HepG2 (cell line): ENCODE results near the gene SRCIN1. TPM values are rescaled to one million over a fixed set of nuclear protein-coding genes. Genes with fewer than 3 reads are reported as not detected.

Source experiments
- ATAC-seq: fragments of 200-7000 bp; cut with Tn5 transposase; 3 replicates; pipeline ENCODE4 v1.9.1; 2020; ENCODE audit warnings: mild to moderate bottlenecking, moderate library complexity
- BruUV-seq: library from RNA; stranded (reverse); fragments of 400-500 nt; replicated peaks from 2 replicates; lab custom pipeline; 2021; lab: Mats Ljungman, UMichigan
- CTCF ChIA-PET: fragments of 300-600 bp; formaldehyde crosslinking; extraction: SDS; loops from one replicate; lab custom pipeline; 2021; ENCODE audit warnings: low total read pairs, inconsistent platforms, low intra/inter-chr PET ratio; lab: Yijun Ruan, JAX
- POLR2A ChIA-PET: fragments of 350-600 bp; sonication (Branson Sonifier 250); formaldehyde crosslinking; loops from one replicate; lab custom pipeline; 2020; ENCODE audit warnings: antibody characterized with exemption, inconsistent platforms; lab: Yijun Ruan, JAX
- DNase-seq: peaks from one replicate; pipeline ENCODE4 v3.0.0-alpha.2; 2015; ENCODE audit warnings: low spot score
- FAIRE-seq: peaks from 3 replicates; lab custom pipeline; 2011; peaks lifted over from hg19 to GRCh38; lab: Jason Lieb, UNC
- H2AFZ ChIP-seq: one replicate; pipeline ENCODE4 v1.6.1; 2011; ENCODE audit warnings: low read length, inconsistent platforms
- H3K27ac ChIP-seq: fragments of 300-600 bp; 3 replicates; pipeline ENCODE4 v1.8.0; 2011; ENCODE audit warnings: mixed run types, mild to moderate bottlenecking, mixed read lengths, low read length, inconsistent platforms; ENCODE audit not compliant: insufficient read depth; ENCODE audit errors: extremely low read length
- H3K27me3 ChIP-seq, 2 experiments: fragments of 200-600 bp in 1 of 2; 2 replicates in 1 of 2; 3 replicates in 1 of 2; pipeline versions ENCODE4 v1.6.0 to v1.8.0; 2011; ENCODE audit warnings: low read length in 2 of 2, mild to moderate bottlenecking in 2 of 2, moderate library complexity in 2 of 2, inconsistent platforms in 1 of 2; ENCODE audit not compliant: insufficient read depth in 2 of 2, control insufficient read depth in 1 of 2
- H3K36me3 ChIP-seq, 2 experiments: fragments of 200-600 bp in 1 of 2; replicated peaks in 1 of 2; 2 replicates in 1 of 2; 3 replicates in 1 of 2; pipeline versions ENCODE4 v1.5.1 to v1.8.0; 2011; ENCODE audit warnings: low read length in 2 of 2, inconsistent platforms in 1 of 2; ENCODE audit not compliant: insufficient read depth in 2 of 2, control insufficient read depth in 1 of 2
- H3K4me1 ChIP-seq: 2 replicates; pipeline ENCODE4 v1.5.1; 2012; ENCODE audit warnings: low read length, inconsistent platforms; ENCODE audit not compliant: insufficient read depth
- H3K4me2 ChIP-seq: 2 replicates; pipeline ENCODE4 v1.6.0; 2011; ENCODE audit warnings: low read depth, low read length, inconsistent platforms
- H3K4me3 ChIP-seq, 3 experiments: fragments of 200-600 bp in 1 of 3; sonication (generic), shearing (Covaris generic) in 1 of 3; replicated peaks in 1 of 3; 2 replicates each; pipeline ENCODE4 v1.5.1; 2011 to 2016; ENCODE audit warnings: low read length in 3 of 3, inconsistent platforms in 2 of 3, low read depth in 2 of 3, mild to moderate bottlenecking in 2 of 3, control low read depth in 1 of 3, mixed read lengths in 1 of 3; ENCODE audit not compliant: insufficient read depth in 1 of 3
- H3K79me2 ChIP-seq: one replicate; pipeline ENCODE4 v1.6.1; 2011; ENCODE audit warnings: low read length, inconsistent platforms; ENCODE audit not compliant: insufficient read depth
- H3K9ac ChIP-seq: 2 replicates; pipeline ENCODE4 v1.6.0; 2011; ENCODE audit warnings: mild to moderate bottlenecking, low read depth, low read length, inconsistent platforms; ENCODE audit not compliant: insufficient read depth
- H3K9me3 ChIP-seq: 2 replicates; pipeline ENCODE4 v1.5.1; 2012; ENCODE audit warnings: mild to moderate bottlenecking, low read length
- H4K20me1 ChIP-seq: 2 replicates; pipeline ENCODE4 v1.6.0; 2011; ENCODE audit warnings: inconsistent platforms, mild to moderate bottlenecking, low read length, moderate library complexity; ENCODE audit not compliant: insufficient read depth
- AKAP8 ChIP-seq: sonication (generic); formaldehyde crosslinking; IDR thresholded peaks from 2 replicates; pipeline ENCODE4 v1.5.1; 2020; ENCODE audit warnings: mild to moderate bottlenecking, missing genetic modification reagents
- EHMT2 ChIP-seq: fragments of 200-600 bp; sonication (generic); IDR thresholded peaks from 2 replicates; pipeline ENCODE4 v1.7.0; 2017; ENCODE audit warnings: antibody characterized with exemption, low read depth, low read length, borderline replicate concordance
- PBX2 ChIP-seq: IDR thresholded peaks from 2 replicates; pipeline ENCODE4 v1.6.1; 2016; ENCODE audit warnings: control low read depth
- POGZ ChIP-seq: sonication (generic); formaldehyde crosslinking; IDR thresholded peaks from 2 replicates; pipeline ENCODE4 v1.4.0; 2020; ENCODE audit warnings: mild to moderate bottlenecking, missing genetic modification reagents
- RORA ChIP-seq: sonication (generic); formaldehyde crosslinking; IDR thresholded peaks from 2 replicates; pipeline ENCODE4 v1.5.0; 2020; ENCODE audit warnings: mild to moderate bottlenecking, missing genetic modification reagents, moderate library complexity
- THAP7 ChIP-seq: sonication (generic); formaldehyde crosslinking; IDR thresholded peaks from 2 replicates; pipeline ENCODE4 v1.8.1; 2023; ENCODE audit warnings: mild to moderate bottlenecking, missing genetic modification reagents
- ZNF510 ChIP-seq: sonication (generic); formaldehyde crosslinking; IDR thresholded peaks from 2 replicates; pipeline ENCODE4 v1.4.0; 2020; ENCODE audit warnings: low read depth, mild to moderate bottlenecking, missing genetic modification reagents
- ZNF558 ChIP-seq: sonication (generic); formaldehyde crosslinking; IDR thresholded peaks from 2 replicates; pipeline ENCODE4 v1.9.0; 2022; ENCODE audit warnings: mild to moderate bottlenecking, missing genetic modification reagents, borderline replicate concordance
- ZNF709 ChIP-seq: sonication (generic); formaldehyde crosslinking; IDR thresholded peaks from 2 replicates; pipeline ENCODE4 v1.5.0; 2020; ENCODE audit warnings: mild to moderate bottlenecking, missing genetic modification reagents
- ZNF777 ChIP-seq: sonication (generic); formaldehyde crosslinking; IDR thresholded peaks from 2 replicates; pipeline ENCODE4 v1.4.0; 2020; ENCODE audit warnings: missing genetic modification reagents
- WGBS: methylation state at CpG from one replicate; pipeline ENCODE4 v1.1.6; 2017; ENCODE audit warnings: low lambda C conversion rate; 5-methylcytosine and 5-hydroxymethylcytosine counted together
- in situ Hi-C: cut with HindIII; loops from 2 replicates; pipeline ENCODE4 v1.10.0; 2017; ENCODE audit warnings: low pct_unique_long_range_greater_than_20kb; ENCODE audit not compliant: extremely low pct_ligation_motif_present
- intact Hi-C: fragments of 100-400 bp; cut with micrococcal nuclease; formaldehyde crosslinking; loops from one replicate; pipeline ENCODE4 v1.10.0; 2022; ENCODE audit not compliant: unreplicated experiment
- polyA plus RNA-seq, 8 experiments: library from polyadenylated mRNA; depleted of rRNA in 3 of 8; stranded (reverse) in 7 of 8; unstranded in 1 of 8; fragments of >200 nt; fragmentation: Illumina TruSeq in 4 of 8; extraction: Trizol in 4 of 8; gene quantifications; 2 replicates each; pipeline versions ENCODE4 v1.2.1 to v1.2.3, GENCODE V29; 2011 to 2016; ENCODE audit warnings: low read depth in 4 of 8, missing spikeins in 1 of 8, mixed read lengths in 1 of 8; ENCODE audit not compliant: insufficient read depth in 1 of 8
- total RNA-seq, 5 experiments: library from RNA; depleted of rRNA; stranded (reverse); fragments of >200 nt; fragmentation: Illumina TruSeq; extraction: Trizol; gene quantifications; 2 replicates each; pipeline ENCODE4 v1.2.3, GENCODE V29; 2016; ENCODE audit warnings: low read depth in 1 of 5
- TF ChIP-seq, protein P1 (sequence below): sonication (generic); formaldehyde crosslinking; IDR thresholded peaks from 2 replicates; pipeline ENCODE4 v1.4.0; 2020; ENCODE audit warnings: missing genetic modification reagents, borderline replicate concordance
- TF ChIP-seq, protein P2 (sequence below): sonication (generic); formaldehyde crosslinking; IDR thresholded peaks from 2 replicates; pipeline ENCODE4 v1.4.0; 2020; ENCODE audit warnings: missing genetic modification reagents

SRCIN1 gene
- total and polyA plus RNA-seq, 2 of the 13 experiments (the other 11 are each of a cell fraction or from before 2014, with no cell fraction given): 1.2 to 9.6 TPM

DNA sequence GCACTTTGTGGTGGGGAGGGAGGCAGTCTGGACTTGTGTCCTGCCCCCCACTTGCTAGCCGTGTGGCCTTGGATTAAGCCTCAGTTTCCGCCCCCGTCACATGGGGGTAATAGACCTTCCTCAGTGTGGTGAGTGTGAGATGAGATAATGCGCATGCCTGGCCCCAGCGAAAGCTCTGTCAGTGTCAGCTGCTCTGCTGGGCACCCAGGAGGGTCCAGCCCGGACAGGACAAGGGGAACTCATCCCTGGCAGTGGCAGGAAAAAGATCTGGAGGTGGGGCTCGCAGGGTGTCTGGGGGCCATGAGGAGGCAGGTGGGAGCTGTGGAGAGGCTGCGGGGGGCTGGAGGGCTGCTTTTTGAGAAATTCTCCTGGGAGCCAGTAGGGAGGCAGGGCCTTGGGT, 63.5 kb downstream of the SRCIN1 start:
- ChIA-PET CTCF (no interaction called here), POLR2A (no interaction called here)
- Histone ChIP-seq H3K27ac (no peak overlapping the region), H3K9me3 (no peaks in the 10 kb centered on the region), H3K36me3 (no peaks in the 10 kb centered on the region), H3K4me3 (no peak overlapping the region), H4K20me1 (0 out of 2 replicates have a peak, but pooled peaks cover 4% of the 10 kb centered on the region), H3K27me3 (peaks cover 6 to 39% of the 10 kb centered on the region in 2 experiments; a peak in 4 of 5 replicates), H2AFZ (no peak overlapping the region), H3K79me2 (no peaks in the 10 kb centered on the region), H3K9ac (no peak overlapping the region), H3K4me1 (peaks cover 16% of the 10 kb centered on the region), H3K4me2 (no peak overlapping the region)
- in situ Hi-C loops (no loop called here), intact Hi-C loops (no loop called here)
- 56% methylated on average over 8 of the region's 8 CpGs for WGBS
- no peak for DNase-seq
- no peak for TF ChIP-seq ZNF510
- TF ChIP-seq AKAP8 (CRISPR knock-in tag): no peak
- no peak for TF ChIP-seq ZNF558
- no peak for TF ChIP-seq ZNF709
- TF ChIP-seq EHMT2: no peak
- TF ChIP-seq THAP7 (CRISPR knock-in tag): no peak
- TF ChIP-seq ZNF777 (CRISPR knock-in tag): no peak
- TF ChIP-seq POGZ (CRISPR knock-in tag): no peak
- no peak for TF ChIP-seq PBX2 (CRISPR knock-in tag)
- TF ChIP-seq RORA (CRISPR knock-in tag): no peak
- TF ChIP-seq, protein P1, sequence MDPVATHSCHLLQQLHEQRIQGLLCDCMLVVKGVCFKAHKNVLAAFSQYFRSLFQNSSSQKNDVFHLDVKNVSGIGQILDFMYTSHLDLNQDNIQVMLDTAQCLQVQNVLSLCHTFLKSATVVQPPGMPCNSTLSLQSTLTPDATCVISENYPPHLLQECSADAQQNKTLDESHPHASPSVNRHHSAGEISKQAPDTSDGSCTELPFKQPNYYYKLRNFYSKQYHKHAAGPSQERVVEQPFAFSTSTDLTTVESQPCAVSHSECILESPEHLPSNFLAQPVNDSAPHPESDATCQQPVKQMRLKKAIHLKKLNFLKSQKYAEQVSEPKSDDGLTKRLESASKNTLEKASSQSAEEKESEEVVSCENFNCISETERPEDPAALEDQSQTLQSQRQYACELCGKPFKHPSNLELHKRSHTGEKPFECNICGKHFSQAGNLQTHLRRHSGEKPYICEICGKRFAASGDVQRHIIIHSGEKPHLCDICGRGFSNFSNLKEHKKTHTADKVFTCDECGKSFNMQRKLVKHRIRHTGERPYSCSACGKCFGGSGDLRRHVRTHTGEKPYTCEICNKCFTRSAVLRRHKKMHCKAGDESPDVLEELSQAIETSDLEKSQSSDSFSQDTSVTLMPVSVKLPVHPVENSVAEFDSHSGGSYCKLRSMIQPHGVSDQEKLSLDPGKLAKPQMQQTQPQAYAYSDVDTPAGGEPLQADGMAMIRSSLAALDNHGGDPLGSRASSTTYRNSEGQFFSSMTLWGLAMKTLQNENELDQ (CRISPR knock-in tag): no peak
- TF ChIP-seq, protein P2, sequence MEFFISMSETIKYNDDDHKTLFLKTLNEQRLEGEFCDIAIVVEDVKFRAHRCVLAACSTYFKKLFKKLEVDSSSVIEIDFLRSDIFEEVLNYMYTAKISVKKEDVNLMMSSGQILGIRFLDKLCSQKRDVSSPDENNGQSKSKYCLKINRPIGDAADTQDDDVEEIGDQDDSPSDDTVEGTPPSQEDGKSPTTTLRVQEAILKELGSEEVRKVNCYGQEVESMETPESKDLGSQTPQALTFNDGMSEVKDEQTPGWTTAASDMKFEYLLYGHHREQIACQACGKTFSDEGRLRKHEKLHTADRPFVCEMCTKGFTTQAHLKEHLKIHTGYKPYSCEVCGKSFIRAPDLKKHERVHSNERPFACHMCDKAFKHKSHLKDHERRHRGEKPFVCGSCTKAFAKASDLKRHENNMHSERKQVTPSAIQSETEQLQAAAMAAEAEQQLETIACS (CRISPR knock-in tag): no peak
- ATAC-seq: no peak
- FAIRE-seq: no peak
- BruUV-seq: no TSS peak
